Panc1 (cell line): ENCODE measurements around the gene SEPHS1. TPM values are rescaled to one million over a fixed set of nuclear protein-coding genes. Genes with fewer than 3 reads are reported as not detected.

Experiments
- ATAC-seq: fragments of 200-7000 bp; cut with Tn5 transposase; 2 replicates; pipeline ENCODE4 v1.9.1; 2020; ENCODE audit warnings: mild to moderate bottlenecking, moderate library complexity
- BruUV-seq: library from RNA; stranded (reverse); fragments of 400-500 nt; replicated peaks from 2 replicates; lab custom pipeline; 2021; lab: Mats Ljungman, UMichigan
- CTCF ChIA-PET: fragments of 300-600 bp; sonication (Branson Sonifier 250); formaldehyde crosslinking; loops from one replicate; lab custom pipeline; 2022; ENCODE audit warnings: antibody characterized with exemption; lab: Charles Lee
- POLR2A ChIA-PET: fragments of 300-600 bp; sonication (Branson Sonifier 250); formaldehyde crosslinking; loops from one replicate; lab custom pipeline; 2022; ENCODE audit warnings: antibody characterized with exemption; lab: Charles Lee
- DNase-seq: peaks from one replicate; pipeline ENCODE4 v3.0.0-alpha.2; 2010; ENCODE audit warnings: low read depth, low spot score
- H3K27ac ChIP-seq: 2 replicates; pipeline ENCODE4 v1.5.1; 2011; ENCODE audit warnings: mild to moderate bottlenecking, low read length, inconsistent platforms
- H3K27me3 ChIP-seq: fragments of 200-500 bp; sonication (Bioruptor generic); 2 replicates; pipeline ENCODE4 v1.6.0; 2014; ENCODE audit warnings: low read length, inconsistent platforms; ENCODE audit not compliant: control insufficient read depth, insufficient read depth
- H3K36me3 ChIP-seq: fragments of 200-500 bp; sonication (Bioruptor generic); 2 replicates; pipeline ENCODE4 v1.5.1; 2014; ENCODE audit warnings: inconsistent platforms, mild to moderate bottlenecking, low read length, moderate library complexity; ENCODE audit not compliant: control insufficient read depth, insufficient read depth
- H3K4me1 ChIP-seq: 2 replicates; pipeline ENCODE4 v1.5.1; 2011; ENCODE audit warnings: inconsistent platforms, mild to moderate bottlenecking, low read length, moderate library complexity; ENCODE audit not compliant: control insufficient read depth, insufficient read depth
- H3K4me3 ChIP-seq, 2 experiments: 2 replicates each; pipeline ENCODE4 v1.5.1; 2011 to 2012; ENCODE audit warnings: low read depth in 2 of 2, low read length in 2 of 2, mild to moderate bottlenecking in 2 of 2, inconsistent platforms in 1 of 2, moderate library complexity in 1 of 2
- H3K9me3 ChIP-seq: fragments of 200-500 bp; sonication (Bioruptor generic); 2 replicates; pipeline ENCODE4 v1.5.1; 2014; ENCODE audit warnings: low read depth, mild to moderate bottlenecking, inconsistent platforms, low read length, moderate library complexity; ENCODE audit not compliant: control insufficient read depth, insufficient read depth
- CTCF ChIP-seq: fragments of 450-650 bp; IDR thresholded peaks from 2 replicates; pipeline ENCODE4 v1.5.1; 2017; ENCODE audit warnings: mild to moderate bottlenecking
- POLR2AphosphoS5 ChIP-seq: IDR thresholded peaks from 2 replicates; pipeline ENCODE4 v1.6.1; 2012; ENCODE audit warnings: mild to moderate bottlenecking, low read depth, low read length, moderate library complexity
- REST ChIP-seq, 2 experiments: IDR thresholded peaks; 2 replicates each; pipeline ENCODE4 v1.6.1; 2011 to 2012; ENCODE audit warnings: low read depth in 2 of 2, control low read depth in 1 of 2, low read length in 1 of 2, mild to moderate bottlenecking in 1 of 2, moderate library complexity in 1 of 2; ENCODE audit not compliant: insufficient read depth in 1 of 2
- SIN3A ChIP-seq: IDR thresholded peaks from 2 replicates; pipeline ENCODE4 v1.6.1; 2012; ENCODE audit warnings: low read depth, mild to moderate bottlenecking, low read length, moderate library complexity, borderline replicate concordance; ENCODE audit not compliant: insufficient read depth
- TCF7L2 ChIP-seq: IDR thresholded peaks from 2 replicates; pipeline ENCODE4 v1.6.1; 2011; ENCODE audit warnings: mild to moderate bottlenecking, low read depth, low read length, inconsistent platforms
- in situ Hi-C: cut with HindIII; loops from 2 replicates; pipeline ENCODE4 v1.10.0; 2016; ENCODE audit warnings: low sequenced_read_pairs, low pct_unique_long_range_greater_than_20kb
- intact Hi-C: fragments of 100-400 bp; cut with micrococcal nuclease; formaldehyde crosslinking; loops from one replicate; pipeline ENCODE4 v1.10.0; 2022; ENCODE audit not compliant: unreplicated experiment
- total RNA-seq: library from RNA; stranded (reverse); gene quantifications from one replicate; pipeline ENCODE4 v1.2.1, GENCODE V29; 2021; ENCODE audit not compliant: unreplicated experiment

The SEPHS1 gene
- total RNA-seq, 1 experiment from 2014 or later, result 47.1 TPM

DNA sequence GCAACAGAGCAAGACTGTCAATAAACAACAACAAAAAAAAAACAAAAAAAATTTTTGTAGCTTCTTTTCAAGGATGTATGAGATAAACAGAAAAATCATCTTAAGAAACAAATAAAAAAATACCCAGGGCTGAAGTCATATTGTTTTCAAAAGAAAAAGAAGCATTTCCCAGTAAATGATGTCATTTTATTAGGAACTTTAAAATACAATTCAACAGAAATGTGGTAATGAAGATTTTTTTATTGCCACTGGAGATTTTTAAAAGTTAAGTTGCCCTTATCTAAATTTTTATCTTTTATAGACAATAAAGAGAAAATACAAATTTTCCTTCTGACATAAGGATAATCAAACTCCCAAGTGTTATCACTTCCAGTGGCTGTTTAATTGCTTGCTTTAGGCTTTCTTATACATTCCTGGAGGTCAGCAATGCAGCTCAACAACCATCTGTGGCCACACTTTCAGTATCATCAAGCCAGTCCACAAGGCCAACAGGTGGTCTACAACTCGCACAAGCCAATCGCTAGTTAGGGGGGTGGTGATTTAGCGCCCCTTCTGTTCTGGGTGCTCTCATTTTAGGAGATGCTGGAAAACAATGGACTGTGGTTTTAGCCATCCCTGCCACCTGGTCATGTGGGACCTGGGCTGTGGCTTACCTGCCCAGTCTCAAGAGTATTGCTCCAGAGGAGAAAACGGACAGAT is 10.8 kb downstream of the SEPHS1 start:
- POLR2A ChIA-PET, result no interaction called here
- H3K27ac ChIP-seq, result no peak overlapping the region
- BruUV-seq, result no TSS peak
- ATAC-seq, result no peak
- no peaks in the 10 kb centered on the region for H3K4me1 ChIP-seq
- H3K36me3 ChIP-seq, result peaks cover 2% of the 10 kb centered on the region; the same call in 1 of the 2 replicates
- no peaks in the 10 kb centered on the region for H3K9me3 ChIP-seq
- TF ChIP-seq SIN3A (no peak), TCF7L2 (no peak), CTCF (no peak), REST (IDR thresholded peaks at IDR 0.05; ENCODE audit: insufficient read depth in 1 of 2, low read depth in 2 of 2, low read length in 1 of 2) (no peak), POLR2AphosphoS5 (no peak)
- intact Hi-C loops, result no loop called here
- CTCF ChIA-PET, result no interaction called here
- in situ Hi-C loops, result no loop called here
- no peak overlapping the region for H3K4me3 ChIP-seq
- DNase-seq, result no peak
- H3K27me3 ChIP-seq, result no peaks in the 10 kb centered on the region

DNA sequence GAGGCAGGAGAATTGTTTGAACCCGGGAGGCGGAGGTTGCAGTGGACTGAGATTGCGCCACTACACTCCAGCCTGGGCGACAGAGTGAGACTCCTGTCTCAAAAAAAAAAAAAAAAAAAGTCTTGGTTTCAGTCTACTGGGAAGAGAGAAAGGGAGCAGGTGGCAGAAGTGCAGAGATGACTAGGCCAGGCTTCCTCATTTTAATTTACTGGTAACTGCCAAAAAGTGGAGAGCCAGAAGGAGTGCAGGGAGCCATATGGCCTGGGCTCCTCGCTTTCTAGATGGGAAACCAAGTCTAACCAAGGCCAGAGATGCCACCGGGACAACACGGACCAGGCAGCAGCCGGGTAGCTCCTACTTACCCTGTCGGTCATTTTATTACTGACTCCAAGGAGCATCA is 12.2 kb downstream of the SEPHS1 start:
- TF ChIP-seq POLR2AphosphoS5, result no peak
- no peak for TF ChIP-seq CTCF
- no peak for TF ChIP-seq SIN3A
- TF ChIP-seq TCF7L2, result no peak
- no peak for TF ChIP-seq REST (IDR thresholded peaks at IDR 0.05; ENCODE audit: insufficient read depth in 1 of 2, low read depth in 2 of 2, low read length in 1 of 2)
- in situ Hi-C loops, result no loop called here
- ATAC-seq, result no peak
- H3K27ac ChIP-seq, result no peak overlapping the region
- CTCF ChIA-PET, result no interaction called here
- POLR2A ChIA-PET, result no interaction called here
- H3K36me3 ChIP-seq, result peaks cover 2% of the 10 kb centered on the region; the same call in 1 of the 2 replicates
- H3K27me3 ChIP-seq, result no peaks in the 10 kb centered on the region
- H3K9me3 ChIP-seq, result no peaks in the 10 kb centered on the region
- intact Hi-C loops, result no loop called here
- no peaks in the 10 kb centered on the region for H3K4me1 ChIP-seq
- DNase-seq, result no peak
- no peak overlapping the region for H3K4me3 ChIP-seq
- no TSS peak for BruUV-seq
